Stimulated activated CD4-positive, alpha-beta T cell treated with anti-CD3 and anti-CD28 coated beads, Interleukin-4, amount 100 ng/mL, for 24 hours (primary cell): ENCODE results near the gene XBP1.
A peak's percentile ranks its signal among the peaks of the same experiment; 100 is the strongest.
"Not testable (repeated sequence)": the region's sequence is repeated elsewhere in the genome, so short reads cannot be mapped to it uniquely, and the experiment has no call there.

Experiments used
- DNase-seq: peaks from one replicate; pipeline ENCODE4 v3.0.0-alpha.2; 2020

The XBP1 gene

DNA sequence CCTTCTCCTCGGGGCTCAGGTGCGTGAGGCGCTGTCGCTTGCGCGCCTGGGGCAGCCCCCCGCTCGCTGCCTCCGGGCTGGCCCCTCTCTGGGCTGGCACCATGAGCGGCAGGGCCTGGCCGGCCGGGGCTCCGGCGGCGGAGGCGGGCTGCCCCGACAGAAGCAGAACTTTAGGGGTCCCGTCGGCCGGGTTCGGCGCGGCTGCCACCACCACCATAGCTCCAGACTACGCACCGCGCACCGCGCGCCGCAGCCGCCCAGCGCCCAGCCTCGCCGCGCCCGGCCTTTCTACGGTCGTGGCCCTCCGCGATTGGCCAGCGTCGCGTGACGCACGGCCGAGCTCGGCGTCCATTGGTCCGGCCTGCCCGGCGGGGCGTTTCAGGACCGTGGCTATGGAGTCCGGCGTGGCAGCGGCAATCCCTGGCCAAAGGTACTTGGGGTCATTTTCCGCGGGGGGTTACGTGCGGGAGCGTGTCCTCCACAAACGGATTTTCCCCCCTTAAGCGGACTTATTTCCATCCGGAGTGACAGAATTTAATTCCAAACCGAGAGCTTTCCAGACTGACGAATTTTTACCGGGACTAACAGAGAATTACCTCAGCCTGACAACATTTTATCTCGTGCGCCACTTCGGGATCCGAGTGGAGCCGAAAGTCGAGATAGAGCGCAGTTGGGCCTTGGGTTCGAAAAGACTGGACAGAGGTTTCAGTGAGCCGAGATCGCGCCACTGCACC, at the start of gene XBP1:
Gene XBP1 (minus strand): TSS at position 262 of the 734 bp plus-strand sequence.
- DNase-seq = peak; percentile 89

DNA sequence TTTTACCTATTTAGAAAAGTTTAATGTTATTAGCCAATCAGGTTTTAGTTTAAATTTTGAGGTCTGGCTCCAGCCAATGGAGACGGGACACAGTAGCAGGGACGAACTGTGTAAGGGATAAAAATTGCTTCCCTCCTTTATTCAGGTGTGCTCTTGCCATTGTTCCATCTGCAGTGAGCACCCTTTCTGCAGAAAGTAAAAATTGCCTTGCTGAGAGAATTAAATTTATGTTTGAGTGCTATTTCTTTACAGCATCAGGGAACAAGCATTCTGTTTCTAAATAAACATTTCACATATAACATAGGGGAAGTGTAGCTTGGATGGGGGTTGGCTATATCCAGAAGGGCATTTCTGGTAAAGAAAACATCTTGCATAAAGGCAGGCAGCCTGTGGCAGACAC, 46.6 kb upstream of the XBP1 start:
- no peak for DNase-seq

DNA sequence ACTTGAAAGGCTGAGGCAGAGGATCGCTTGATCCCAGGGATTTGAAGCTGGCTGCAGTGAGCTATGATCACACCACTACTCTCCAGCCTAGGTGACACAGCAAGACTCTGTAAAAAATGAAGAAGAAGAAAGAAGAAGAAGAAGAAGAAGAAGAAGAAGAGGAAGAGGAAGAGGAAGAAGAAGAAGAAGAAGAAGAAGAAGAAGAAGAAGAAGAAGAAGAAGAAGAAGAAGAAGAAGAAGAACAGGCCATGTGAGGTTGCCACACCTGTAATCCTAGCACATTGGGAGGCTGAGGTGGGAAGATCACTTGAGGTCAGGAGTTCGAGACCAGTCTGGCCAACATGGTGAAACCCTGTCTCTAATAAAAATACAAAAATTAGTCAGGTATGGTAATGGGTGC, 43.9 kb upstream of the XBP1 start:
- DNase-seq = not testable (repeated sequence)

DNA sequence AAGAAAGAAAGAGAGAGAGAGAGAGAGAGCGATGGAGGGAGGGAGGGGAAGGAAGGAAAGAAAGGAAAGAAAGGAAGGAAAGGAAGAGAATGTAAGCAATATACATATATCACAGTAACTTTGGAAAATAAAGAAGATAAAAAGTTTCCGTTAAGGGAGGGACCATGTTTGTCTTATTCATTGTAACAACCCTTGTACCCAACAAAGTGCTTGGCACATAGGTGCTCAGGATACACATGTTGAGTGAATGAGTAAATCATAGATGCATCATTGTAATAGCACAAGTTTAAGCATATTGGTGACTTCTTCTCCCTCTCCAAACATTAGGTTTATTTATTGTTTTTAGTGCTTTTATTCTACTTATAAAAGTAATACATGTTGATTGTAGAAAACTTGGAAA, 43.3 kb upstream of the XBP1 start:
- no peak for DNase-seq

DNA sequence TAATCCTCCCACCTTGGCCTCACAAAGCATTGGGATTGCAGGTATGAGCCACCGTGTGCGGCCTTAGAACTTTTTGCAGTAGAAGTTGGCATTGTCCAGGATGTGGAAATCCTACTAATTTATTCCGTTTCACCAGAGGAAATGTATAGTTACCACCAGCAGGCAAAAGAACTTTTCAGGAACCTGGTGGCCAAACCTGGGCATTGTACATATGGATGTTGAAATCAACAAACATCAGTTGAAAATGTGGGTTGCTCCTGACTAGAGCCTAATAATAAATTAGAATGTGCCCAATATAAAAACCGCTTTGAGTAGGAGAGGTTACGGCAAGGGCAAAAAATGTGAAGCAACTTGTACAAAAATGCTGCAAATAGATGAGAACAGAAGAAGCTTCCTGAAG, 40.7 kb upstream of the XBP1 start:
- DNase-seq = no peak

DNA sequence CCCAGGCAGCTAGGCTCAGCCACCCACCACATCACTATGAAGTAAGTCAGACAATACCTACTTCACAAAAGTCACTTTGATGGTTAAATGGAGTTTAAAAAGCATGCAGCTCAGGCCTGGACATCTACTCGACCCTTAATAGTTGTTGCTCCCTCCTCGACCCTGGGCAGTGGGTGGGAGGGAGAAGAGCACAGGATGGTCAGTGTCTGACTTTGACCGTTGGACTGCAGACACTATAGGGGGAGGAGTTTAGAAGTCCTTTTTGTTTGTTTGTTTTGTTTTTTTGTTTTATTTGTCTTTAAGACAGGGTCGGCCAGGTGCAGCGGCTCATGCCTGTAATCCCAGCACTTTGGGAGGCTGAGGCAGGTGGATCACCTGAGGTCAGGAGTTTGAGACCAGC, 38.6 kb upstream of the XBP1 start:
- no peak for DNase-seq

DNA sequence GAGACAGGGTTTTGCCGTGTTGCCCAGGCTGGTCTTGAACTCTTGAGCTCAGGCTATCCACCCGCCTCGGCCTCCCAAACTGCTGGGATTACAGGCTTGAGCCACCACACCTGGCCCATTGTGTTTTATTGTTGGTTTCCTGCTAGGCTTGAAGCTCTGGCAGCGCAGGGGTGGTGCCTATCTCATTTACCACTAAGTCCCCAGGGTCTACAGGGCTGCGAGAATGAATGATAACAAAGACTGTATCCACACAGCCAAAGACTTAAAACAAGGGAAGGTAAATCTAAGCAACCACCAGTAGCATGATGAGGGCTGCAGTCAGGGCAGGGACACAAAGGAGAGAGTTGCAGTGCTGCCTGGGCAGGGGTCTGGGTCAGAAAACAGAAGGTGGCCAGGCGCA, 37.3 kb upstream of the XBP1 start:
- DNase-seq = no peak

- no peak for DNase-seq
These were observed 35.3 kb upstream of the XBP1 start for GRCh38 chr22:28835630-28836189.

DNA sequence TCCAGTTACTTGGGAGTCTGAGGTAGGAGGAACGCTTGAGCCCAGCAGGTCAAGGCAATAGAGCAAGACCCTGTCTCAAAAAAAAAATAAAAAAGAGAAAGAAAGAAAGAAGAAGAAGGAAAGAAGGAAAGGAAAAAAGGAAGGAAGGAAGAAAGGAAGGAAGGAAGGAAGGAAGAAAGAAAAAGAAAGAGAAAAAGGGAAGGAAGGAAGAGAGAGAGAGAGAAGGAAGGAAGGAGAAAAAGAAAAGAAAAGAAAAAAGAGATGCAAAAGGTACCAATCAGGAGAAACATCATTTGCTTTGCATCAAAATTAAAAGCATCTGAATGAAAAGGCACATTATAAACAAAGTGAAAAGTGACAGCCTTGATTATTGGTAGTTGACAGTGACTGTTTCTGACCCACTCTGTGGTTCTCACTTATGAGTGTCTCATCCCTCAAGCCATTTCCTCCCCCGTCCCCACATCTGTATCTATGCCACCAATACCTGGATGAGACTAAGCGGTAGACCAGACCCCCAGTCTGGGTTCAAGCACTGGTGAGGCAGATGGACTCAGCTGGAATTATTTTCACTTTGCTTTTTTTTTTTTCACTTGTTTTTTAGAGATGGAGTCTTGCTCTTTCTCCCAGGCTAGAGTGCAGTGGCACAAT, 33.0 kb upstream of the XBP1 start:
- no peak for DNase-seq

- DNase-seq = no peak
These were observed 32.4 kb upstream of the XBP1 start for GRCh38 chr22:28832731-28833130.

GRCh38 chr22:28831140-28832072, 31.0 kb upstream of the XBP1 start:
- no peak for DNase-seq

DNA sequence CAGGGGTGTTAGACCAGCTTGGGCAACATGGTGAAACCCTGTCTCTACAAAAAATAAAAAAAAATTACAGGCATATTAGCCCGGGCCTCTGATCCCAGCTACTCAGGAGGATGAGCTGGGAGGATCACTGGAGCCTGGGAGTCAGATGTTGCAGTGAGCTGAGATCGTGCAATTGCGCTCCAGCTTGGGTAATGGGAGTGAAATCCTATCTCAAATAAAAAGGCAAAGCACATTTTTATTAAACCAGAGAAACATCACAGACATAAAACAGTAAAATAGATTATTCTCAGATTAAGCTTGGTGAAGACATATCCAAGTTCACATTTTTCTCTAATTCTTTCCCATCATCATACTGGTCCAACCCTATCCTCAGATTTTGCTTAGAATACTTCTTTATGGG, 30.1 kb upstream of the XBP1 start:
- no peak for DNase-seq

GRCh38 chr22:28829358-28830181, 29.2 kb upstream of the XBP1 start:
- peak; percentile 76 for DNase-seq

- DNase-seq = no peak
These were observed 26.6 kb upstream of the XBP1 start for GRCh38 chr22:28826921-28827320.

GRCh38 chr22:28826430-28826829, 26.1 kb upstream of the XBP1 start:
- DNase-seq = not testable (repeated sequence)

DNA sequence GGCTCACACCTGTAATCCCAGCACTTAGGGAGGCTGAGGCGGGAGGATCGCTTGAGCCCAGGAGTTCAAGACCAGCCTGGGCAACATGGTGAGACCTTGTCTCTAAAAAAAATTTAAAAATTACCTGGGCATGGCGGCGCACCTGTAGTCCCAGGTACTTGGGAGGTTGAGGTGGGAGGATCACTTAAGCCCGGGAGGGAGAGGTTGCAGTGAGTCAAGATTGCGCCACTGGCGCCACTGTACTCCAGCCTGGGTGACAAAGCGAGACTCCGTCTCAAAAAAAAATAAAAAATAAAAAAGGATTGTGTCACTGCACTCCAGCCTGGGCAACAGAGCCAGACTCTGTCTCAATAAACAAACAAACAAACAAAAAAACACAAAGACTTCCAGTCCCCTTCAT, 24.1 kb upstream of the XBP1 start:
- DNase-seq = not testable (repeated sequence)

DNA sequence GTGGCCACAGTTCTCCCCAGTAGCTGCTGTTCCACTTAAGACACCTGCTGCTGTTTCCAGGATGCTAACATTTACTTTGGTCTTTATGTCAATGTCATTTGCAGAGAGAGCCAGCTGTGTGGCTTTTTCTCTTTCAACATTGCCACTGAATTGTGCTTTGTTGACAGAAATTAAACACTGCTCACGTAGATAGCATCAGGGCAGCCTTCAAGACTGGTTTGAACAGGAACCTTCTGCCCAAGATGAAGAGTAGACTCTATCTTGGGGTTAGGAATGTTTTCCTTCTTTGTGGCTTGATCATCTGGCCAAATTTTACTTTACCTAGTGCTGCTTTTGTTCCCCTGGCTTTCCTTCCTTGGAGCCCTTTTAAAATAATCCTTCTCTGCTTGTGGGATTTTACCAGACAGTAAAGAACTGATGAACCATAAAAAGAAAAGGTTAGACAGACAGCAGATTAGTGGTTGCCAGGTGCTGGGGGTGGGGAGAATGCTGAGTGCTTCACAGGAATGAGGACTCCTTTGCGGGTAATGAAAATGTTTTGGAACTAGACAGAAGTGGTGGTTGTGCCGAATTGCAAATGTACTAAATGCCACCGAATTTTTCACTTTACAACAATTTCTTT, 22.7 kb upstream of the XBP1 start:
- DNase-seq = no peak

DNA sequence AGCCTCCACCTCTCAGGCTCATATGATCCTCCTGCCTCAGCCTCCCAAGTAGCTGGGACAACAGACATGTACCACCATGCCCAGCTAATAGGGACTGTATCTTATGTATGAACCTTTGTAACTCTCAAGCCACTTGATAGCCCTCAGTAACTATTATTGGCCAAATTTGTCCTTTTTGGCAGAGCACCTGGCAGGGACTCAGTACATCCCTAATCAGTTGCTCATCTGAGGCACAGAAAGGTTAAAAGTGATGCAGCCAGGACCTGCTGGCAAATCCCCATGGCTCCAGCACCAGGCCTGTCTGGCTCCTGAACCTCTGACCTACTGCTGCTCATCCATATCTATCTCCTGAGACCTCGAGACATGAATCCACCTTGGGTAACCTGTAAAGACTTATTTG, 21.1 kb upstream of the XBP1 start:
- no peak for DNase-seq

- DNase-seq = no peak
These were observed 20.5 kb upstream of the XBP1 start for GRCh38 chr22:28820885-28821284.

- DNase-seq = no peak
These were observed 19.1 kb upstream of the XBP1 start for GRCh38 chr22:28819253-28820096.
